K562 (cell line): ENCODE measurements around the gene SNX30. TPM values are rescaled to one million over a fixed set of nuclear protein-coding genes. Genes with fewer than 3 reads are reported as not detected.

Source experiments
- ATAC-seq: fragments of 200-7000 bp; cut with Tn5 transposase; 3 replicates; pipeline ENCODE4 v1.9.1; 2020; ENCODE audit warnings: moderate library complexity
- BruUV-seq: library from RNA; stranded (reverse); fragments of 400-500 nt; replicated peaks from 2 replicates; lab custom pipeline; 2021; lab: Mats Ljungman, UMichigan
- CTCF ChIA-PET: fragments of 300-600 bp; formaldehyde crosslinking; extraction: SDS; loops from one replicate; lab custom pipeline; 2021; ENCODE audit warnings: low intra/inter-chr PET ratio; lab: Yijun Ruan, JAX
- POLR2A ChIA-PET: fragments of 300-600, 350-650 bp; sonication (Branson Sonifier 250); formaldehyde crosslinking; extraction: SDS; loops from one replicate; lab custom pipeline; 2021; ENCODE audit warnings: antibody characterized with exemption, inconsistent platforms; lab: Yijun Ruan, JAX
- DNase-seq, 4 experiments: peaks; one replicate each; pipeline versions ENCODE4 v3.0.0 to v3.0.0-alpha.2; 2011 to 2018; ENCODE audit warnings: low spot score in 3 of 4, mixed read lengths in 3 of 4; ENCODE audit errors: extremely low read depth in 1 of 4
- FAIRE-seq: peaks from 2 replicates; lab custom pipeline; 2011; peaks lifted over from hg19 to GRCh38; lab: Jason Lieb, UNC
- H2AFZ ChIP-seq: 2 replicates; pipeline ENCODE4 v1.6.0; 2011; ENCODE audit warnings: low read depth, low read length, control low read depth, inconsistent platforms
- H3K27ac ChIP-seq: fragments of 200-600 bp; 3 replicates; pipeline ENCODE4 v1.8.0; 2011; ENCODE audit warnings: low read depth, mild to moderate bottlenecking, control low read depth, inconsistent platforms, low read length, moderate library complexity, mixed read lengths; ENCODE audit errors: extremely low read depth
- H3K27me3 ChIP-seq, 2 experiments: fragments of 300-600 bp in 1 of 2; 2 replicates in 1 of 2; 3 replicates in 1 of 2; pipeline versions ENCODE4 v1.6.0 to v1.8.0; 2011; ENCODE audit warnings: inconsistent platforms in 2 of 2, low read length in 2 of 2, mild to moderate bottlenecking in 1 of 2, mixed read lengths in 1 of 2, moderate library complexity in 1 of 2; ENCODE audit not compliant: control insufficient read depth in 2 of 2, insufficient read depth in 2 of 2
- H3K36me3 ChIP-seq: fragments of 300-600 bp; 3 replicates; pipeline ENCODE4 v1.8.0; 2011; ENCODE audit warnings: mild to moderate bottlenecking, low read length, inconsistent platforms; ENCODE audit not compliant: control insufficient read depth, insufficient read depth
- H3K4me1 ChIP-seq, 2 experiments: fragments of 200-600 bp in 1 of 2; replicated peaks in 1 of 2; 2 replicates in 1 of 2; 3 replicates in 1 of 2; pipeline versions ENCODE4 v1.5.1 to v1.8.0; 2011; ENCODE audit warnings: inconsistent platforms in 2 of 2, low read length in 2 of 2, mild to moderate bottlenecking in 1 of 2, mixed read lengths in 1 of 2, moderate library complexity in 1 of 2; ENCODE audit not compliant: control insufficient read depth in 2 of 2, insufficient read depth in 2 of 2
- H3K4me2 ChIP-seq: 2 replicates; pipeline ENCODE4 v1.6.1; 2011; ENCODE audit warnings: low read length, control low read depth, inconsistent platforms, mixed read lengths; ENCODE audit not compliant: insufficient read depth
- H3K4me3 ChIP-seq: fragments of 200-600 bp; sonication (generic), shearing (Covaris generic); 2 replicates; pipeline ENCODE4 v1.5.1; 2016; ENCODE audit warnings: control low read depth, inconsistent platforms
- H3K79me2 ChIP-seq: fragments of 200-600 bp; 3 replicates; pipeline ENCODE4 v1.8.0; 2011; ENCODE audit warnings: low read length, inconsistent platforms; ENCODE audit not compliant: control insufficient read depth, insufficient read depth
- H3K9ac ChIP-seq, 2 experiments: 2 replicates each; pipeline versions ENCODE4 v1.6.0 to v1.6.1; 2011; ENCODE audit warnings: low read depth in 2 of 2, low read length in 2 of 2, control low read depth in 1 of 2, inconsistent platforms in 1 of 2, mild to moderate bottlenecking in 1 of 2, mixed read lengths in 1 of 2; ENCODE audit not compliant: insufficient read depth in 1 of 2
- H3K9me1 ChIP-seq: one replicate; pipeline ENCODE4 v1.6.0; 2011; ENCODE audit warnings: inconsistent platforms, mild to moderate bottlenecking, low read length, moderate library complexity; ENCODE audit not compliant: control insufficient read depth, insufficient read depth
- H3K9me3 ChIP-seq: replicated peaks from 2 replicates; pipeline ENCODE4 v1.5.1; 2011; ENCODE audit warnings: low read depth, low read length, inconsistent platforms; ENCODE audit not compliant: control insufficient read depth, insufficient read depth
- H4K20me1 ChIP-seq: replicated peaks from 2 replicates; pipeline ENCODE4 v1.6.1; 2011; ENCODE audit warnings: low read length, inconsistent platforms, mixed read lengths; ENCODE audit not compliant: control insufficient read depth, insufficient read depth
- CEBPB ChIP-seq: fragments of 450-650 bp; IDR thresholded peaks from 2 replicates; pipeline ENCODE4 v1.6.1; 2016; ENCODE audit warnings: missing genetic modification characterization, missing compliant biosample characterization
- CHCHD3 ChIP-seq: fragments of 250-450 bp; sonication (Bioruptor Pico); IDR thresholded peaks from 2 replicates; pipeline ENCODE4 v2.1.2; 2022; ENCODE audit warnings: mild to moderate bottlenecking
- POLR2AphosphoS5 ChIP-seq: IDR thresholded peaks from 2 replicates; pipeline ENCODE4 v1.6.1; 2011; ENCODE audit warnings: mild to moderate bottlenecking, low read depth, low read length, moderate library complexity; ENCODE audit not compliant: control insufficient read depth, insufficient read depth
- POLR3G ChIP-seq: IDR thresholded peaks from 2 replicates; pipeline ENCODE4 v1.6.1; 2011; ENCODE audit not compliant: insufficient read length, insufficient replicate concordance; ENCODE audit errors: extremely low read depth
- STAT6 ChIP-seq: sonication (generic); formaldehyde crosslinking; IDR thresholded peaks from 2 replicates; pipeline ENCODE4 v1.8.1; 2023; ENCODE audit warnings: mild to moderate bottlenecking, missing genetic modification reagents
- SUPT5H ChIP-seq: fragments of 450-650 bp; IDR thresholded peaks from 2 replicates; pipeline ENCODE4 v1.6.1; 2016
- THAP7 ChIP-seq: fragments of 250-450 bp; sonication (Bioruptor Pico); IDR thresholded peaks from 2 replicates; pipeline ENCODE4 v1.5.0; 2021
- USF1 ChIP-seq: sonication (generic); formaldehyde crosslinking; IDR thresholded peaks from 2 replicates; pipeline ENCODE4 v1.9.0; 2022; ENCODE audit warnings: mild to moderate bottlenecking, missing genetic modification reagents
- ZNF398 ChIP-seq: fragments of 250-450 bp; sonication (Bioruptor Pico); IDR thresholded peaks from 2 replicates; pipeline ENCODE4 v1.8.0; 2021; ENCODE audit warnings: moderate library complexity, mild to moderate bottlenecking, inconsistent platforms
- ZNF717 ChIP-seq: fragments of 250-450 bp; sonication (Bioruptor Pico); IDR thresholded peaks from 2 replicates; pipeline ENCODE4 v1.5.0; 2021
- WGBS: fragments of 100-300 bp; shearing (Covaris generic); methylation state at CpG from one replicate; pipeline ENCODE4 v1.1.6; 2016; ENCODE audit warnings: low coverage, mixed read lengths; ENCODE audit not compliant: insufficient coverage; ENCODE audit errors: missing lambda C conversion rate; 5-methylcytosine and 5-hydroxymethylcytosine counted together
- in situ Hi-C: fragments of 300-500 bp; cut with MboI; formaldehyde crosslinking; loops from 4 replicates; pipeline ENCODE4 v1.15.0; 2018; ENCODE audit warnings: inconsistent platforms, mixed read lengths
- intact Hi-C: fragments of 100-400 bp; cut with micrococcal nuclease; formaldehyde crosslinking; loops from 2 replicates; pipeline ENCODE4 v1.14.2; 2022
- polyA plus RNA-seq, 8 experiments: library from polyadenylated mRNA; depleted of rRNA in 4 of 8; stranded (reverse) in 5 of 8; unstranded in 3 of 8; fragments of >200 nt; fragmentation: Nextera tagmentation in 2 of 8; fragmentation: Illumina TruSeq in 1 of 8; extraction: Ambion mirVana in 2 of 8; extraction: Trizol in 1 of 8; gene quantifications; 2 replicates each; pipeline versions ENCODE4 v1.2.1 to v1.2.3, GENCODE V29; 2011 to 2014; ENCODE audit warnings: inconsistent platforms in 1 of 8, missing spikeins in 1 of 8
- total RNA-seq, 7 experiments: library from RNA; depleted of rRNA in 6 of 7; stranded (reverse); fragments of >200 nt in 6 of 7; fragmentation: Illumina TruSeq in 2 of 7; extraction: Trizol in 2 of 7; gene quantifications; 2 replicates each; pipeline versions ENCODE4 v1.2.1 to v1.2.3, GENCODE V29; 2011 to 2021; ENCODE audit warnings: low replicate concordance in 1 of 7

SNX30 gene
- total and polyA plus RNA-seq, 9 of the 15 experiments (the other 6 are each of a cell fraction or from before 2014, with no cell fraction given) = 0.76 to 5.9 (median 3.3) TPM

GRCh38 chr9:112744177-112744576 lies 6.4 kb upstream of the SNX30 start:
- no peaks in the 10 kb centered on the region for H3K36me3 ChIP-seq
- BruUV-seq = no TSS peak
- ATAC-seq = no peak
- ChIA-PET POLR2A (interaction anchor here (1.4 kb wide), 1 partner anchor 13 kb away, joined by 8 read pairs; no protein-coding TSS in a partner anchor), CTCF (no interaction called here)
- WGBS = 55% methylated on average over 4 of the region's 4 CpGs
- H4K20me1 ChIP-seq = no peaks in the 10 kb centered on the region
- H3K79me2 ChIP-seq = peaks cover 5% of the 10 kb centered on the region; the same call in 2 of the 3 replicates
- no peak overlapping the region for H3K4me3 ChIP-seq
- FAIRE-seq = no peak
- H3K9me3 ChIP-seq = no peaks in the 10 kb centered on the region
- in situ Hi-C loops (no loop called here), intact Hi-C loops (no loop called here)
- no peak overlapping the region for H3K9ac ChIP-seq
- H3K9me1 ChIP-seq = no peaks in the 10 kb centered on the region
- peaks cover 0 to 3% of the 10 kb centered on the region in 2 experiments; a peak in 2 of 5 replicates for H3K4me1 ChIP-seq
- H3K4me2 ChIP-seq = no peak overlapping the region
- TF ChIP-seq POLR2AphosphoS5 (no peak), THAP7 (CRISPR knock-in tag) (no peak), CEBPB (tag) (peak; percentile 58)
- no peak overlapping the region for H3K27ac ChIP-seq
- H3K27me3 ChIP-seq = no peaks in the 10 kb centered on the region
- no peak overlapping the region for H2AFZ ChIP-seq
- no peak for DNase-seq

- H3K4me2 ChIP-seq = no peak overlapping the region
- ChIA-PET CTCF (no interaction called here), POLR2A (interaction anchor here (0.5 kb wide), 1 partner anchor 17 kb away, joined by 3 read pairs; no protein-coding TSS in a partner anchor)
- TF ChIP-seq STAT6 (CRISPR knock-in tag) (no peak), SUPT5H (no peak), USF1 (CRISPR knock-in tag) (no peak), ZNF717 (CRISPR knock-in tag) (no peak), CHCHD3 (CRISPR knock-in tag) (no peak), POLR3G (no peak), ZNF398 (no peak)
Measured at GRCh38 chr9:112747094-112747493, 3.5 kb upstream of the SNX30 start.

More at GRCh38 chr9:112747094-112747493, 3.5 kb upstream of the SNX30 start:
- Histone ChIP-seq H3K79me2 (peaks cover 16% of the 10 kb centered on the region; the same call in 2 of the 3 replicates), H3K4me1 (peaks cover 15 to 17% of the 10 kb centered on the region in 2 experiments), H3K27me3 (no peaks in the 10 kb centered on the region), H4K20me1 (no peaks in the 10 kb centered on the region; the same call in 1 of the 2 replicates), H3K9me1 (no peaks in the 10 kb centered on the region), H3K9me3 (no peaks in the 10 kb centered on the region), H3K4me3 (no peak overlapping the region), H3K36me3 (no peaks in the 10 kb centered on the region), H3K27ac (no peak overlapping the region), H3K9ac (no peak overlapping the region), H2AFZ (no peak overlapping the region)
- in situ Hi-C loops (no loop called here), intact Hi-C loops (no loop called here)
- BruUV-seq = no TSS peak
- ATAC-seq (no peak), DNase-seq (no peak), FAIRE-seq (no peak)
- 63% methylated on average over 7 of the region's 7 CpGs for WGBS
